Keratinocyte (primary cell): ENCODE data around the gene RNASE2.

Experiments used
- EZH2 ChIP-seq: IDR thresholded peaks from one replicate; pipeline ENCODE4 v1.6.1; 2012; ENCODE audit warnings: inconsistent platforms, mild to moderate bottlenecking, low read length, moderate library complexity
- TF ChIP-seq, protein P1 (sequence below), 3 experiments: IDR thresholded peaks in 1 of 3; conservative IDR thresholded peaks in 1 of 3; optimal IDR thresholded peaks in 1 of 3; 2 replicates in 2 of 3; 3 replicates in 1 of 3; pipeline versions ENCODE3 to v1.5.1; 2011; ENCODE audit warnings: low read length in 3 of 3, mild to moderate bottlenecking in 3 of 3, moderate library complexity in 2 of 3, control low read depth in 1 of 3, inconsistent platforms in 1 of 3; ENCODE audit not compliant: insufficient read depth in 2 of 3; ENCODE audit errors: extremely low read depth in 1 of 3

DNA sequence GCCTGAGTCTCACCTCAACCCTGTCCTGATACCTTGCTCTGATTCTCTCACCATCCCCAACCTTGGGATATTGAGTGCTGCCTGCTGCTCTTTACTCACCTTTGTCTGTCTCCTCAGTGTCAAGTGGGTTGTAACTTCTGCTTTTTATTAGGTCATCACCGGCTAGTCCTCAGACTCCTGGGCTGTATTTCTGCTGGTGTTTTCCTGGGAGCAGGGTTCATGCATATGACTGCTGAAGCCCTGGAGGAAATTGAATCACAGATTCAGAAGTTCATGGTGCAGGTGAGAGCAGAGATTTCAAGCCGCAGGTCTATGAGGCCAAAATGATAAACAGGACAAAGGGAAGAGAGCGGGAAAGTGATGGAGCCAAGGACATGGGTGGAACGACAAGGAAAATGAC lies 44.3 kb downstream of the RNASE2 start:
- TF ChIP-seq, protein P1, sequence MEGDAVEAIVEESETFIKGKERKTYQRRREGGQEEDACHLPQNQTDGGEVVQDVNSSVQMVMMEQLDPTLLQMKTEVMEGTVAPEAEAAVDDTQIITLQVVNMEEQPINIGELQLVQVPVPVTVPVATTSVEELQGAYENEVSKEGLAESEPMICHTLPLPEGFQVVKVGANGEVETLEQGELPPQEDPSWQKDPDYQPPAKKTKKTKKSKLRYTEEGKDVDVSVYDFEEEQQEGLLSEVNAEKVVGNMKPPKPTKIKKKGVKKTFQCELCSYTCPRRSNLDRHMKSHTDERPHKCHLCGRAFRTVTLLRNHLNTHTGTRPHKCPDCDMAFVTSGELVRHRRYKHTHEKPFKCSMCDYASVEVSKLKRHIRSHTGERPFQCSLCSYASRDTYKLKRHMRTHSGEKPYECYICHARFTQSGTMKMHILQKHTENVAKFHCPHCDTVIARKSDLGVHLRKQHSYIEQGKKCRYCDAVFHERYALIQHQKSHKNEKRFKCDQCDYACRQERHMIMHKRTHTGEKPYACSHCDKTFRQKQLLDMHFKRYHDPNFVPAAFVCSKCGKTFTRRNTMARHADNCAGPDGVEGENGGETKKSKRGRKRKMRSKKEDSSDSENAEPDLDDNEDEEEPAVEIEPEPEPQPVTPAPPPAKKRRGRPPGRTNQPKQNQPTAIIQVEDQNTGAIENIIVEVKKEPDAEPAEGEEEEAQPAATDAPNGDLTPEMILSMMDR (optimal IDR thresholded peaks at IDR 0.05 in 1 of 3, IDR thresholded peaks at IDR 0.05 in 1 of 3, conservative IDR thresholded peaks at IDR 0.05 in 1 of 3; ENCODE audit: extremely low read depth in 1 of 3, insufficient read depth in 2 of 3, low read length in 3 of 3): no peak
- TF ChIP-seq EZH2: no peak
